ENCODE measurements around the gene TPO.
A peak's percentile ranks its signal among the peaks of the same experiment; 100 is the strongest.

TPO gene

DNA sequence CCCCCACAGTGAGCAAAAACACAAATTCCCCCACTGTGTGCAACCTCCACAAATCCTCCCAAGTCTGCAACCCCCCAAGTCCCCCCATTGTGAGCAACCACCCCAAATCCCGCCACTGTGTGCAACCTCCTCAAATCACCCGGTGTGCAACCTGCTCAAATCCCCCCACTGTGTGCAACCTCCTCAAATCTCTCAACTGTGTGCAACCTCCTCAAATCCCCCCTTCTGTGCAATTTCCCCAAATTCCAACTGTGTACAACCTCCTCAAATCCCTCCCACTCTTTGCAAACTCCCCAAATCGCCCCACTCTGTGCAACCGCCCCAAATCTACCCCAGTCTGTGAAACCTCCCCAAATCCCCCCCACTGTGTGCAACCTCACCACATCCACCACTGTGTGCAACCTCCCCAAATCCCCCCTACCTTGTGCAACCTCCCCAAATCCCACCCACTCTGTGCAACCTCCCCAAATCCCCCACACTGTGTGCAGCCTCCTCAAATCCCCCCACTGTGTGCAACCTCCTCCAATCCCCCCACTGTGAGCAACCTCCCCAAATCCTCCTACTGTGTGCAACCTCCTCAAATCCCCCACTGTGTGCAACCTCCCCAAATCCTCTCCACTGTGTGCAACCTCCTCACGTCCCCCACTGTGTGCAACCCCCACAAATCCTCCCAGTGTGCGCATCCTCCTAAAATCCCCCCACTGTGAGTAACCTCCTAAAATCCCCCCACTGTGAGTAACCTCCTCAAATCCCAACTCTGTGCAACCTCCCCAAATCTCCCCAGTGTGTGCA lies 115.2 kb downstream of the TPO start:
- DNase-seq (ENCODE audit: low read depth): no peak

DNA sequence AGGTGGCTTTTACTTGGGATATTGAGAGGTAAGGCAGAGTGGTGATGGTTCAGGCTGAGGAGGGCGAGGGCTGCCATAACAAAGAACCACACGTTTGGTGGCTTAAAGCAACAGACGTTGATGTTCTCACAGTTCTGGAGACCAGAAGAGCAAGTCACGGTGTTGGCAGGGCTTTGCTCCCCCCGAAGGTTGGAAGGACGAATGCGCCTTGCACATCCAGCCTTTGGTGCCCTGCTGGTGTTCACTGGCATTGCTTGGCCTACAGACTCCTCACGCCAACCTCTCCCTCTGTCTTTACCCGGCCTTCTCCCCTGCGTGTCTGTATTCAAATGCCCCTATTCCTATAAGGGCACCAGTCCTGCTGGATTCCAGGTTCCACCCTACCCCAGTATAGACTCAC lies 125.4 kb downstream of the TPO start:
- peak; percentile 7 for DNase-seq (ENCODE audit: low read depth)

DNA sequence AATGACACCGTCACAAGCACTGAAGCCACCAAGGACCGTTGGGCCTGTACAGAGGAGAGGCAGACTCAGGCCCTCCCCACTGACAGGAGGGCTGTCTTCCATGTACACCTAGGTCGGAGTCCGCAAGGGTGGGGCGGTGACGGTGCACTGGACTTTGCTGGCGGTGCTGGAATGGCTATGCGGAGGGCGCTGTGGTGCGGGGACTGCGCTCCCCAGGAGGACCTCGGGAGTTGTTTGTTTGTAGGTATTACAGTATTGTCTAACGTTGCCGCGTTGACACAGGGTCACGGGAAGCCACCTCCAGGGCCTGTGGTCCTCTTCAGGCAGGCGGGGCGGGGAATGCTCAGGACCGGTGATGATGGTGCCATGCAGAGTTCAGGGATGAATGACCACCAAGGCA lies 126.2 kb downstream of the TPO start:
- no peak for DNase-seq (ENCODE audit: low read depth)

DNA sequence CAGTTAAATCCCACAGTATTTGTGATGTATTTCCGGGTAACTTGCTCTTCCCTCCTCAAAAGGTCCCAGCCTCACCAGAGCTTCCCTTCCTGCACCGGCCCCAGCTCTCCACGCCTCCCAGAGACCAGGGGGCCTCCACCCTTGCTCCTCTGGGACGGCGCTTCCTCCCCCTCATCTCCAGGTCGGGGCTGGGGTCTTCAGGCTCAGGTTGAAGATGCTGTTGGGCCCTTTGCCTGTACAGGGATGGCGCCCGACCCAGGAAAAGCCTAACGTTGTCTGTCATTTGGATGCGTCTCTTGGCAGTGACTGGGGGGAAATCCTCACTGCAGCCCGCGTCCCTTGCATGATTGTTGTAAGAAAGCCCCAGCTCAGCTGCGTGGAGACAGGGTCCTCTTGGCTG lies 126.7 kb downstream of the TPO start:
- DNase-seq (ENCODE audit: low read depth): no peak

DNA sequence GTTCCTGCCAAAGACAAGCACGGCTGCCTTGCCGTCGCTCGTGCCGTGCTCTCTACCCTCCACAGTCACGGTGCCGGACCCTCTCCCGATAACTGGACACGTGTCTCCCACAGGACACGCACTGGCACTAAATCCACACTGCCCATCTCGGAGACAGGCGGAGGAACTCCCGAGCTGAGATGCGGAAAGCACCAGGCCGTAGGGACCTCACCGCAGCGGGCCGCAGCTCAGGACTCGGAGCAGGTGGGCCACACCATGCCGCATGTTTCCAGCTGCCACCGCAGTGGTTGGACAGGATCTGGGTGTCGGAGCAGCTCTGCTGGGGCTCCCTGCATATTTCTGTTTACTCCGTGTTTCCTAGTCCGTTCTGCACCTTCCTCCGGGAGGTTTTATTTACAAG lies 127.2 kb downstream of the TPO start:
- DNase-seq (ENCODE audit: low read depth): no peak

DNA sequence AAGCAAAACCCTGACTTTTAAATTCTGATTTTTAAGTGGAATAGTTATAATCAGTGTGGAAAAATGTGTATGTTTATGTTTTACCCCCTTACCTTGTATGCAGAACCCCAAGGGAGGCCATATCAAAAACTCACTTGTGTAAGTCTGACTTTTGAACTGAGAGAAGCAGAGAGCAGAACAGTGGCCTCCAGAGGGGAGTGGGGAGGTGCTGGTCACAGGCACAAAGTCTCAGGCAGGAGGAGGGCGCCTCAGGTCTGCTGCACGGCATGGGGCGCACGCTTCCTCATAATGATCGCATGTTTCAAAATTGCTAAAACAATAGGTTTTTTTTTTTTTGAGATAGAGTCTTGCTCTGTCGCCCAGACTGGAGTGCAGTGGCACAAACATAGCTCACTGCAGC lies 127.8 kb downstream of the TPO start:
- no peak for DNase-seq (ENCODE audit: low read depth)

DNA sequence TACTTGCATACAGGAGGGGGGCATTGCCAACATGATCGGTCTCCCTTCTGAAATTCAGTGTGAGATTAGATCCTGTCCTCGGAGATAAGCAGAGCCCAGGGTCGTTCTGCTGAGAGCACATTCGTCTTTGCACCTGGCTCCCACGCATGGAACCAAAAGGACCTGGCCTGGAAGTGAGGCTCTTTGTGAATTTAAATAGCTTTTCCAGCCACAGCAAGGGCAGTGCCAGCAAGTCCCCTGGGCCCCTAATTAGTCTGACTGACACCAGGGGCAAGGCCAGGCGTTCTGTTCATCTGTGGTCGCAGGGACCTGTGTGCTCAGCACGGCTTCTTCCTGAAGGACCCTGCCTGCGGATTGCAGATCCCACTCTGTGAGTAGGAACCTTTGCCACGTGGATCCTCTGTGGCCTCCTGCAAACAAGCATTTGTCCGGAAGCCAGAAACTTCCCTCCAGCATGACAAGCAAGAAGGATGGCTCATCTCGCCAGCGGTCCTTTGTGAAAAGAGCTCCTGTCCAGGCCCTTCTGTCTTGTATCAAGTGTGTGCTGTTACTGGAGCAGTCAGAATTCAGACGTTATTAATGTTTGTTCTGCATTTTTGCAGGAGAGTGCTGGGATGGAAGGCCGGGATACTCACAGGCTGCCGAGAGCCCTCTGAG lies 128.7 kb downstream of the TPO start:
- DNase-seq (ENCODE audit: low read depth): no peak

DNA sequence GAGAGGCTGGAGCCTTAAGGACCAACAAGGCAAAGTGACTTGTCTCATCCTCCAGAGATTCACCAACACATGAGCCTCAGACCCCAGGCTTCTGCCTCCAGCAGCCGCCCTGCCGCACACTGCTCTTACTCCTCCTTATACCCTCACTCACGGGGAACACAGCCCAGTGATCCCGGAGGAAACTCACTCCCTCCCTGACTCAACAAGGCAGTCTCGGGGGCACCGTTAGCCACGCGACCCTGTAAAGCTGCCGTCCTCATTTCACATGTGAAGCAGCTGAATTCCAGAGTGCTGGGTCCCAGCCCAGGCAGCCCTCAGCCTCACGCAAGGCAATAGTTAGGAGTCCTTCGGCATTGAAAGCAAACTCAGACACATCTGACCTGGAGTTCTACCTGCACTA lies 129.7 kb downstream of the TPO start:
- no peak for DNase-seq (ENCODE audit: low read depth)

DNA sequence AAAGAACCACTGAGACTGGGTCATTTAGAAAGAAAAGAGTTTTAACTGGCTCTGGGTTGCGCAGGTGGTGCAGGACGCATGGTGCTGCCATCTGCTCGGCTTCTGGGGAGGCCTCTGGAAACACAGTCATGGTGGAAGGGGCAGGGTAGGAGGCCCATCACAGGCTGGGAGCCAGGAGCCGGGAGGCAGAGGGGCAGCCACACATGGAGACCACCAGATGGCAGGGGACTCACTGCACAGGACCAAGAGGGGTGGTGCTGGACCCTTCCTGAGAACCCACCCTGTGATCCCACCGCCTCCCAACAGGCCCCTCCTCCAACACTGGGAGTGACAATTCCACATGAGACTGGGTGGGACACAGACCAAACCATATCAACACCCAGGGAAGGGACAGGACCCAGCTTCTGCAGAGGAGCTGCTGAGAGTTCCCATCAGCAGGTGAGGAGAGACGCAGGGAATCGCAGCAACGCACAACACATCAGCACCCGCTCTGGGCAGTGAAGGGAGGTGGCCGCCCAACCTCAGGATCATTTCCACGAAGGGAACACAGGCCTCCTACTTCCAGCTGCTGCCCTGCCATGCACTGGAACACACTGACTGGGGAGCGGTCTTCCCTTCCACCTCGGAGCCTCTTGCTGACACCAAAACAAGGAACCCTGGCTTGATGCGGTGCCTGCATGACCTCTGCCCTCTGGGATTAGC lies 130.7 kb downstream of the TPO start:
- DNase-seq (ENCODE audit: low read depth): no peak

DNA sequence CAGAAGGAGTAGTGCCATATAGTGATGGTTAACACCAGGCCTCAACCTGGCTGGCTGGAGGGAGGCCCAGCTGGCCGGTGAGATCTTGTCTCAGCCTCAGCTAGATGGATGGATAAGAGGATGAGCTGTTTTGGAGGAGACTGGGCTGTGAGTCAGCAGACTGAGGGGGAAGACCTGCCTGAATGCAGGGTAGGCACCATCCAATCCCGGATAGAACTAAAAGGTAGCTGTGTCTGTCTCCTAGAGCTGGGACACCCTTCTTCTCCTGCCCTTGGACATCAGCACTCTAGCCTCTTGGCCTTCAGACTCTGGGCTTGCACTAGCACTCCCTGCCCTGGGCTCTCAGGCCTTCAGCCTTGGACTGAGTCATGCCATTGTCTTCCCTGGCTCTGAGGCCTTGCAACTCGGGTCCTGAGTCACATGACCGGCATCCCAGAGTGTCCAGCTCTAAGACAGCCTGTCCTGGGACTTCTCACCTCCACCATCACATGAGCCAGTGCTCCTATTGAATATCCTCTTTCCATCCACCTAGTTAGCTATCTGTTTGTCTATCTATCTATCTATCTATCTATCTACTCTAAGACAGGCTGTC lies 131.3 kb downstream of the TPO start:
- DNase-seq (ENCODE audit: low read depth): no peak

DNA sequence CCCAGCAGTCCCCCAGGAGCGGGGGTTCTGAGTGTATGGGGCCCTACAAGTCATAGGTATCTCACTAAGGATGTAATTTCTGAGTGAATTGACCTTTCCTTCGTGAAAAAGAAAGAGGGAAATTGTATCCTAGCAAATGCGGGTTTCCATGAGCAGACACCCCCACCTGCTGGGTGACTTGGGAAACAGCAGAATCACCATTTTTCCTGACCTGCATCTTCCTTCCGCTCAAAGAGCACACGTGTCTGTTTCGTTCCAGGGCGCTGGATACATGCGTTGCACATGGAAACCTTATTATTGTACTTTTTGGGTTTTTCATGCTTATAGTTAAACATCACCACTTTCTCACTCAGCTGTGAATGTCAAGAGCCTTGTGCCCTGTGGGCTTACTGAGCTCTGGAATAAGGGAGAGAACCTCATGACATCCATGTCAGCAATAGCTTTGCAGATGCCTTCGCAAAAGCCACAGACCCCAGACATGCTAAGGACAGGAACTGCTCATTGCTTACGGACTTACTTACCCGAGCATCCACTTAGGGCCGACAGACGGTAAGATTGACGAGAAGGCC lies 132.8 kb downstream of the TPO start:
- peak; percentile 23 for DNase-seq (ENCODE audit: low read depth)

DNA sequence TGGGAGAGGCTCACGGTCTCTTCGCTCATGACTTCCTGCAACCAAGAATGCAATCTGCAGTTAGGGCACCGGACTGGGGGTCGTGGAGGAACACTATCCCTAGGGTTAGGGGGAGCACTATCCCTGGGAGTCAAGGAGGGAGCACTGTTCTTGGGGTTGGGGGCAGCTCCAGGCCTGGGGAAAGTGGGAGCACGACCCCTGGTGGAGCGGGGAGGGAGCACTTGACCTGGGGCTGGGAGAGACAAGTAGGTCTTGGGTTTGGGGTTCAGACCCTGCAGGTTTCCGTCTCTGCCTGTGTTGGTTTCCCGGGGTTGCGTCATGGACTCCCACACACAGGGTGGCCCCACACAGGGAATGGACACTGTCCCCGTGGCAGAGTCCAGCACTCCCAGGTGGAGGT lies 133.6 kb downstream of the TPO start:
- no peak for DNase-seq (ENCODE audit: low read depth)

DNA sequence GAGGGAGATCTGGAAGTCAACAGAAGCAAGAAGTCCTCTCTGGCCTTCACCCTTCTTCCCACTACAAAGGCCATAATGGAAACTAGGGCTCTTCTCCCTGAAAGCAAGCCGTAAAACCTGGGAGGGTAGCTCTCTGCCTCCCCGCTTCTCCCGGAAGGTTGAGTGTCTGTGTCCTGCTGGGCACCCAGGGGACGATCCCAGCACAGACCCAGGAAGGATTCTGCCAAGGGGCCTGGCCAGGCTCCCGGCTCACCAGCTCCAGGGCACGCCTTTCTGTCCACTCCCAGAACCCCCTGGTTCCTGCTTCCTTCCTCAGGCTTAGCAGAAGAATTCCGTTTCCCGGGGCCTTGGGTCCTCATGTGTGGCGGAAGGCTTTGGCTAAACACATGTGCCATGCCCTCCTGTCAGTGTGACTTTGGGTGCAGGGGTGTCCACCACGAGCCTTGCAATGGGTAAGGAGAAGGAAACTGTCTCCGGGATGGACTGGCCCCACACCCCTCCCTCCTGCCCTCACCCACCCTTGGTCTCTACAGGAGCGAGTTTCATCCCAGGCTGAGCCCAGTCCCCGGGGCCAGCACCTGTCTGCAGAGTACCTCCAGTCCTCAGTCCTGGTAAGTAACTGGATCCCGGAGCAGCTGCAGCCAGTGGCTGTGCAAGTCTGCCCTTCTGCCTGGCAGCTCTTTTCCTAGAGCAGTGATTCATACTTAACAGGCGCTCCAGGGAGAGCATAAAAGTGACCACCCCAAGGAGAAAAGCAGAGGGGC lies 135.8 kb downstream of the TPO start:
- DNase-seq (ENCODE audit: low read depth): no peak

DNA sequence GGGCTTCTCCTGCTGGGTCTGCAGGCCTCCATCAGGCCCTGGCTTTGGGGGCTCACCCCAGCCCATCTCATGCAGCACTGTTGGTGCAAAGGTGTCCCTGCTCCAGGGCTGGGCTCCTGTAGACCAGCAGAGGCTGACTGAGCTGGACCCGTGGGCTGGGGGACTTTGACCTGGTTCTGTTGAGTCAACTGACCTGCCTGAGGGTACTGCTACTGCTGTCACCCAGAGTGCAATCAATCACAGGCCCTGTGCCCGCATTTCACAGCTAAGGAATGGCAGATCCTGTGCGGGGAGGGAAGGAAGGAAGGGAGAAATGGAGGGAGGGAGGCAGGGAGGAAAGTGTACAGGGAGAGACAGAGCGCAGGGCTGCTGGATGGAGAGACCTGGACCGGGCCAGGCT lies 136.8 kb downstream of the TPO start:
- DNase-seq (ENCODE audit: low read depth): no peak

DNA sequence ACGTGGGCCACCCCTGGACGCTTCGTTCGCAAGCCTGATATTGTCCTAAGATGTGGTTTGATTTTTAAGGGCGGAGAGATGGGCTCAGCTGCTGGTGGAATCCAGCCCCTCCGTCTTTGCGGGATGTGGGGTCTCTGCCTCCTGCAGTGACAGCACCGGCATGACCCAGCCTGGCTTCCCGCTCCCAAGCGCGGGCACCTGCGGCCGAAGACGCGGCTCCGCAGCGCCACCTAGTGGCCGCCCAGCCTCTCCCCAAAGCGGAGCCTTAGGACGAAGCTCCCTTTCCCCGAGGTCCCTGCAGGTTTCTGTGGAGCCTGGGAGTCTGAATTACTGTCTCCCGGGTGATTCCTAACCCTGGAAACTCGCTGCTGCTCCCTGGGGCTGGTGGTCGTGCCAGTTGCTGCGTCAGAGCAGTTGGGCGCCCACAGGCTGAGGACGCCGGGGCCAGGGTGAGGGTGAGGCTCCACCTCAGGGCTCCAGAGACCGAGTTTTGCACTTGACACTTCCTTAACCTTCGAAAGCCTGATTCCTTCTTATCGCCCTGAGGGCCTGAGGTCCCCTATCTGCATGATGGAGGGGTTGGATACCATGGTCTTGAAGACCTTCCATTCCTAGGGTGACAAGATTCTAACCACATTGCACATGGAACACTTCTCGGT lies 137.5 kb downstream of the TPO start:
- DNase-seq (ENCODE audit: low read depth): peak; percentile 66

DNA sequence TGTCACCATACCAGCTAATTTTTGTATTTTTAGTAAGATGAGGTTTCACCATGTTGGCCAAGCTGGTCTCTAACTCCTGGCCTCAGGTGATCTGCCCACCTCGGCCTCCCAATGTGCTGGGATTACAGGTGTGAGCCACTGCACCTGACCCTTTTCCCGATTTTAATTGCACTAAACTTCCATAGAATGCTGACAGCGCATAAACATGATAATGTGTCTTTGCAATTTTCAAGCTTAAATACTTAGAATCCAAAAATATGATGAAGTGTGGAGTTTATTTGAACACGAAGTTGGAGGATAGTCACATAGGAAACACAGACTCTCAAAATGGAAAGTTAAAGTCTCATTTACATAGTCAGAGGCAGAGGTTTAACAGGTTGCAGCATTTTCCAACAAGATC lies 138.6 kb downstream of the TPO start:
- DNase-seq (ENCODE audit: low read depth): no peak

DNA sequence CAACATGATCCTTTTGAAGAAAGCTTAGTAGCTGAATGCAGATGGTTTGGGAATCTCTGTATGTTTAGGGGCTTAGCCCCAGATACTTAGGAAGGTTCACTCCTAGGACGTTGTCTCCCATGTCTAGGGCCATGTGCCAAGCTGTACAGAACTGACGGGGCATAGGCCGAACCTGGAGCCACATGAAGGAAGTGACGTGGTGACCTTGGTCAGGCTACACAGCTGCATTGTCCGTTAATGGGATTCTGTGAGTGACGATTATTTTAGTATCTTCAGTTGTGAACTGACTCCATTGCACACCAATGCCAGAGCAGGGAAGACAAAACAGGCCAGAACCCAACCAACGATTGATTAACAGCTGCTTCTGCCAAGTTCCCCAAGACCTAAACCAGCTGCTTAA lies 139.3 kb downstream of the TPO start:
- DNase-seq (ENCODE audit: low read depth): no peak

DNA sequence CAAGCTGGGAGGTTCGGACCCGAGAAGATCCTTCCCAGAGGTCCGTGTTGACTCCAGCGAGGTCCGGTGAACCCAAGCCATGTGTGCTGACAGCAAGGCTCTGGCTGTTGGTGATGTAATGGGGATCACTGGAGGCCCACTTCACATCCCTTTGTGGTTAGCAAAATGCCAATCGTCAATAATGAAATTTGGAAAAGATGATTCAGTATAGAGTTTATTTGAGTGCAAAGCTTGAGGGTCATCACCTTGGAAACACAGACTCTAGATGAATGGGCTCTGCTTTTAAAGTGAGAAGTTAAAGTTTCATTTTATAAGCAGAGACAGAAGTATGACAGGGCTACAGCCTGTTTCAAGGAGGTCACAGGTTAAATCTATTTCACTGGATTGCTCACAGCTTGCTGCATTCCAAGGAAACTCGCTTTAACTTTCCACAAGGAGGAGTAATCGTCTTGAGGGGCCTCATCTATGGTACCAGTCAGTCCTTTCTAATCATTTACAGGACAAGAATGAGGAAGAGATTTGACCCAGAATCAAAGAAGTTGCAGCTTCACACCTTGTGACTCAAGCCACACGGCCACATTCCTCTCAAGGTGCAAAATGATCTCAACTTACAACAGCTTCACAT lies 140.5 kb downstream of the TPO start:
- DNase-seq (ENCODE audit: low read depth): no peak

DNA sequence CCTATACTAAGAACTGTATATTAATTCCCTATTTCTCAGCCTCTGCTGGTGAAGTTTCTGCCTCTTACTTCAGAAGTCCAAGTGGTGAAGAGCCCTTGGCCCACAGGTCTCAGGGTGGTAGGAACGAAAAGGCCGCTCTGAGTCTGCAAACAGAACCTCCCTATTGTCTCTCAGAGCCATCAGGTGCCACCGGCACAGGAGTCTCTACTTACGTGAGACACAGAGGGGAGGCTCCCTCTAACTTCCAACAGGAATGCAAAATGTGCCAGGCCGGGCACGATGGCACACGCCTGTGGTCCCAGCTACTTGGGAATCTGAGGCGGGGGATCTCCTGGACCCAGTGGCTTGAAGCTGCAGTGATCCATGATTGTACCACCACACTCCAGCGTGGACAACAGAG lies 143.0 kb downstream of the TPO start:
- DNase-seq (ENCODE audit: low read depth): no peak

DNA sequence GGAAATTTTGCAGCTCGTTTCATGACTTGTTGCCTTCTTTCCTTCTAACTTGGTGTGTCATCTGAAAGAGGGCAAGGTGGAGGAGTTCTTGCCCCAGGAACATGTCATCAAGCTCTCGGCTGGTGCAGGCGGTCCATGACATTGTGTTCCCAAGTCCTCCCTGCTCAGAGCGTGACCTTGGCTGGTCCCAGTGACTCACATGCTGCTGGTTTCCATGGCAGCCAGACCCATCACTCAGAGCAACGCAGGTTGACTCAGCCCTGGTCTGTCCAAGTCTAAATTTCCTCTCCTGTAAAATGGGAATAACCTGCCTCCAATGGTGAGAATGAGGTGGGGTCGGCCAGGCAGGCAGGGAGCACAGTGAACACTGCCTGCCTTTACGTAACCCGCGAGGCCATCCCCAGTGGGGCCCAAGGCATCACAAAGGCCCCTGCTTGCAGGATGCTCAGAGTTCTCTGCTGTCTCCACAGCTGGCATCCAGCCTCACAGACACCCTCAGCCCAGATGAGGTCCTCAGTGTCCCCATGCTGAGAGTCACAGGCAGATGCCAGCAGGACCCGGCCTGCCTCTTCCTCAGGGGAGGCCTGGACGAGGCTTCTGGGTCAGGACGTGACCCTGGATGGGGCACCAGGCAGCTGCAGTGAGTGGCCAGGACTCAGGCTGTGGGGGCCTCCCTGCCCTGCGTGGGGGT lies 143.7 kb downstream of the TPO start:
- DNase-seq (ENCODE audit: low read depth): no peak

Data from activated T-cell treated with anti-CD3 and anti-CD28 coated beads for 48 hours (primary cell).